ENCODE measurements around the gene LETM1.
"Not testable (repeated sequence)": the region's sequence is repeated elsewhere in the genome, so short reads cannot be mapped to it uniquely, and the experiment has no call there.

The LETM1 gene

GRCh38 chr4:1855333-1856070 is 454 bp downstream of the LETM1 start:
- FAIRE-seq (no peak), DNase-seq (ENCODE audit: extremely low spot score, insufficient read length, low read depth) (no peak)

- no peak for DNase-seq (ENCODE audit: extremely low spot score, insufficient read length, low read depth)
- no peak for FAIRE-seq
Observed at GRCh38 chr4:1854752-1855151, 1.2 kb downstream of the LETM1 start.

- DNase-seq (ENCODE audit: extremely low spot score, insufficient read length, low read depth) (no peak), FAIRE-seq (no peak)
Observed at GRCh38 chr4:1852904-1853623, 2.9 kb downstream of the LETM1 start.

GRCh38 chr4:1851575-1852410 is 4.2 kb downstream of the LETM1 start:
- DNase-seq (ENCODE audit: extremely low spot score, insufficient read length, low read depth): no peak
- no peak for FAIRE-seq

GRCh38 chr4:1851160-1851559 is 4.8 kb downstream of the LETM1 start:
- no peak for DNase-seq (ENCODE audit: extremely low spot score, insufficient read length, low read depth)
- FAIRE-seq: no peak

- DNase-seq (ENCODE audit: extremely low spot score, insufficient read length, low read depth) (no peak), FAIRE-seq (no peak)
Observed at GRCh38 chr4:1850276-1850675, 5.7 kb downstream of the LETM1 start.

- no peak for FAIRE-seq
- no peak for DNase-seq (ENCODE audit: extremely low spot score, insufficient read length, low read depth)
Observed at GRCh38 chr4:1846580-1846979, 9.4 kb downstream of the LETM1 start.

- FAIRE-seq; DNase-seq (ENCODE audit: extremely low spot score, insufficient read length, low read depth): not testable (repeated sequence)
Observed at GRCh38 chr4:1844618-1845017, 11.3 kb downstream of the LETM1 start.

GRCh38 chr4:1843852-1844251 is 12.1 kb downstream of the LETM1 start:
- FAIRE-seq (no peak), DNase-seq (ENCODE audit: extremely low spot score, insufficient read length, low read depth) (no peak)

GRCh38 chr4:1842993-1843448 is 12.9 kb downstream of the LETM1 start:
- FAIRE-seq: no peak
- DNase-seq (ENCODE audit: extremely low spot score, insufficient read length, low read depth): no peak

GRCh38 chr4:1842339-1842895 is 13.5 kb downstream of the LETM1 start:
- no peak for FAIRE-seq

GRCh38 chr4:1841887-1842210 is 14.1 kb downstream of the LETM1 start:
- FAIRE-seq (no peak), DNase-seq (ENCODE audit: extremely low spot score, insufficient read length, low read depth) (no peak)

More at GRCh38 chr4:1842339-1842895, 13.5 kb downstream of the LETM1 start:
- no peak for DNase-seq (ENCODE audit: extremely low spot score, insufficient read length, low read depth)

- FAIRE-seq: no peak
- DNase-seq (ENCODE audit: extremely low spot score, insufficient read length, low read depth): no peak
Observed at GRCh38 chr4:1841201-1841886, 14.6 kb downstream of the LETM1 start.

GRCh38 chr4:1839282-1839681 is 16.7 kb downstream of the LETM1 start:
- no peak for DNase-seq (ENCODE audit: extremely low spot score, insufficient read length, low read depth)

GRCh38 chr4:1837069-1837468 is 18.9 kb downstream of the LETM1 start:
- FAIRE-seq: no peak

More at GRCh38 chr4:1839282-1839681, 16.7 kb downstream of the LETM1 start:
- no peak for FAIRE-seq

GRCh38 chr4:1836650-1837049 is 19.3 kb downstream of the LETM1 start:
- no peak for FAIRE-seq

More at GRCh38 chr4:1837069-1837468, 18.9 kb downstream of the LETM1 start:
- no peak for DNase-seq (ENCODE audit: extremely low spot score, insufficient read length, low read depth)

GRCh38 chr4:1835836-1836235 is 20.1 kb downstream of the LETM1 start:
- DNase-seq (ENCODE audit: extremely low spot score, insufficient read length, low read depth); FAIRE-seq: not testable (repeated sequence)

More at GRCh38 chr4:1836650-1837049, 19.3 kb downstream of the LETM1 start:
- DNase-seq (ENCODE audit: extremely low spot score, insufficient read length, low read depth): no peak

- peak; percentile 48 for DNase-seq (ENCODE audit: extremely low spot score, insufficient read length, low read depth)
- peak; percentile 95 for FAIRE-seq
Observed at GRCh38 chr4:1834047-1834775, 21.7 kb downstream of the LETM1 start.

All from GM18507 (cell line).